Measurements from ENCODE around the gene CHD5.

Gene CHD5

DNA sequence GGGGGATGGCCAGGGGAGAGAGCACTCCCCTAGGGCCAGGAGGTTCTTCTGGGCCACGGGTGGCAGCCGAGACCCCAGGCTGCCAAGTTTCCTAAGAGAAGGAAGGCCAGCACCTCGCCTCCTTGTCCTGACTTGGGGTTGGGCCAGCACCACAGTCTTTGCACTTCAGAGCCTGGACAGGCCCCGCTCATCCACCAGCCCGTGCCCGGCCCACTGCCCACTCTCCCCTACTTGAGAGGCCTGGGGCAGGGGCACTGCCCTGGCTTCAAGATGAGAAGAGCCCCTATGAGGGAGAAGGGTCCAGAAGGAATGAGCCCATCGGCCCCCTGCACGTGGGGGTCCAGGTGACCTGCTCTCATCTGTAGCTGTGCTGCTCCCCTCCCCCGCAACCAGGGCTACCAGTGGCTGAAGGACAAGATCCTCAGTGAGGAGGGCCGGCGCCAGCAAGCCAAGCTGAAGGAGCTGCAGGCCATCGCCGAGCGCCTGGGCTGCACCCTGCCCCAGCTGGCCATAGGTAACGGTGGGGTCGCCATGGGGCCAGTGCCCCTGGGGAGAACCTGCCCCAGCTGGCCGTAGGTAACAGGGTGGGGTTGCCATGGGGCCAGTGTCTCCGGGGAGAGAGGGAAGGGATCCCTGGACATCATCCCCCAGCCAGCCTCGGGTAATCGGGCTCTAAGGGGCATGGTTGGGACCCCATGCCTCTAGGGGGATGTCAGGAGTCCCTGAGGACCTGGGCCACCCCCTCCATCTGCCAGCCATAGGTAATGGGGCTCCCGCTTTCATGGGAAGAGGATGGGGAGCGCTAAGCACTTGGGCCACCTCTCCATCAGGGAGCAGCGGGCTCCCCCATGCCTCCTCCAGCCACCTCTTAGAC lies 83.6 kb downstream of the CHD5 start:
- no peak for DNase-seq

DNA sequence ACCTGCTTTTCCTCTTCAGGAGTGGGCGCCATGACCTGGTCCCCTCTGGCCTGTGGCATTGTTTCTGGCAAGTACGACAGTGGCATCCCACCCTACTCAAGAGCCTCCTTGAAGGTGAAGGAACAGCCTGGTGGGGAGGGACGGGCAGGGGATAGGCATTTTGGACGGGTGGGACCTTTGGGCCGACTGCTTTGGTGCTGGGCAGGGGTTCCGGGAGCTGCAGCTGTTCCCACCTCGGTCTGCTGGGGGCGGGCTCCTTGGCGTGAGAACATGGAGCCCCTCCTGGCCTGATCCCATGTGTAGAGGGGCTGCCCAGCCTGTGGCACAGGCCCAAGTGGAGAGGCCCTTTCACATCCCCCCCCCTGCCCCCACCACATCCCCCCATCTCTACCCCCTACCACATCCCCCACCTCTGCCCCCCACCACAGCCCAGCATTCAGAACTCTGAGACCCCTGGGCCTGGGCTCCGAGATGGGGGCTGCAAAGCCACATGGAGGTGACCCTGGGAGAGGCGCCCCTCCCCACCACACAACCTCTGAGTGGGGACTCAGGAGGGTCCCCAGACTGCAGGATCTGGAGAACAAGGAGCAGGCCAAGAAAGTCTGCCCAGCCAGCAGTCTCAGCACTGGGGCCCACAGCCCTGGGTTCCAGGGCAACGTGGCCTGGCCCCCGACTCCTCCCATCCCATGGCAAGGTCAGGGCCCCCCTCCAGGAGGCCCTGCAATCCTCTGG lies 84.4 kb downstream of the CHD5 start:
- no peak for DNase-seq

DNA sequence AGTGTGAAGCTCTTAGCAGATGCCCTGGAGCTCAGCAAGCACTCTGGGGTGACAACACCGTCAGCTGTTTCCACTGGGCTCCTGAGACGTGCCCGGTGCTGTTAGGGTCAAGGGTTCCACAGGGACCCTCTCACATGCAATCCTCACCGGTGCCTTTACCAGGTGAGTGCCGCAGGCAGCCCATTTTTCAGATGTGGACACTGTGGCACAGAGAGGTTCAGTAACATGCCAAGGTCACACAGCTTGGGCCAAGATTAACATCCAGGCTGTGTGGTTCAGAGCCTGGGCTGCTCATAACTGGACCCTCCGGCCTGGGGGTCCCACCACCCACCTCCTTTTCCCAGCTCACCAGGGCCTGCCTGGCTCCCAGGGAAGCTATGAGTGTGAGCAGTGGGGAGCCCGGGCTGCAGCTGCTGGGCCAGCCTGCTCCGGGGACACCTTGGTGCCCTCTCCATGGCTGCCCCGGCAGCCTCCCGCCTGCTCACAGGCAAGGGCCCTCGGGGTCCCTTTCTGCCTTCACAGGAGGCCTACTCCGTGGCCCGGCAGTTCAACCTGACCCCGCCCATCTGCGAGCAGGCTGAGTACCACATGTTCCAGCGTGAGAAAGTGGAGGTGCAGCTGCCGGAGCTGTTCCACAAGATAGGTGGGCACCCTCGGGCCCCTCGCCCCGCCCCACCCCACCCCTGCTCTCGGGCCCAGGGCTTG lies 85.2 kb downstream of the CHD5 start:
- DNase-seq: no peak

DNA sequence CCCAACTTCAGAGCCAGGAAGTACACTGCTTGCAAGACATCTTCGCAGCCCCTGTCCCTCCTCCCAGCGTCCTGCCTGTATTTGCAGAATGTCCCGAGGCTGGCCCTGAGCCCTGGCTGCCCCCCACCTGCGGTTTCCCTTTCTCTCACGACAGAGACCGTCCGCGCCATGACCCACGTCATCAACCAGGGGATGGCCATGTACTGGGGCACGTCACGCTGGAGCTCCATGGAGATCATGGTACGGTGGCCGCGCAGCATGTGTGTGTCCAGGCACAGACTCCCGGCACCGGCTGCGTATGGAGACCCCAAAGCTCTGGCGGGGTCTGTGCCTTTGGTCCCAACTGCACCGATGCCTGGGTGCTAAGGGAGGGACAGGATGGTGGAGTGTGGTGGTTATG lies 85.9 kb downstream of the CHD5 start:
- no peak for DNase-seq

DNA sequence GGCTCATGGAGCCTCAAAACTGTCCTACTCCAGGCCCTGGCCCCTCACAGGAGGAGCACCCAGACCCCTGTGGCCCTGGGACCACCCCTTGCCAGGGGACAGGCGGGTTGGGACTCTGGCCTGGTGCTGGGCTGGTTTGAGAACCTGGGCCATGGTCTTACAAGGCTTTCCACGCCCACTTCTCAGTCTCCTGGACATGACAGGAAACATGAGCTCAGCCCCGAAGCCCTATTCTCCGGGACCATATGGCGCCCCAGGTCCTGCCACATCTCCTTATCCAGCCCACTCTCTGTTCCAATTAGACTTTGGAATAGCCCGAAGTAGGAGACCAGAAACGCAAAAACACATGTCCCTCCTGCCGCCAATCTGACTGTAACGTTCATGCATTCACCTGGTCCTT lies 86.5 kb downstream of the CHD5 start:
- DNase-seq: no peak

- DNase-seq: no peak
These were observed 87.0 kb downstream of the CHD5 start for GRCh38 chr1:6093071-6093470.

DNA sequence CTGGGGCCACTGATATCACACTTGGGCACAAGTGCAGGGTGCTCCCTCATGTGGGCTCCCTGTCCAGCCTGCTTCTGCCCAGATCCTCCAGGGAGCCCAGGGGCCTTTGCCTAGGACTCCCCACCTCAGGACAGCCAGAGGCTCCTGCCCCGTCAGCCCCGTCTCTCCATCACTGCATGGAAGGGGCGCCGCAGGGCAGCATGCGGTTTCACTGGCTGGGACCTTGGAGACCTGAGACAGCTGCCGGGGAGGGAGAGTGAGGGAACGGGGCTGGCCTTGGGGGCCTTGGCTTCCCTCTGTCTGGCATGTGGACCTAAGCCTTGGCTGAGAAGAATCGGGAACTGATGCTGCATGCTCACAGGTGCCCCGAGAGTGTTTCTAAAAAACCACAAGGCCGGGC lies 87.9 kb downstream of the CHD5 start:
- DNase-seq: no peak

- DNase-seq: no peak
These were observed 88.4 kb downstream of the CHD5 start for GRCh38 chr1:6091823-6092109.

DNA sequence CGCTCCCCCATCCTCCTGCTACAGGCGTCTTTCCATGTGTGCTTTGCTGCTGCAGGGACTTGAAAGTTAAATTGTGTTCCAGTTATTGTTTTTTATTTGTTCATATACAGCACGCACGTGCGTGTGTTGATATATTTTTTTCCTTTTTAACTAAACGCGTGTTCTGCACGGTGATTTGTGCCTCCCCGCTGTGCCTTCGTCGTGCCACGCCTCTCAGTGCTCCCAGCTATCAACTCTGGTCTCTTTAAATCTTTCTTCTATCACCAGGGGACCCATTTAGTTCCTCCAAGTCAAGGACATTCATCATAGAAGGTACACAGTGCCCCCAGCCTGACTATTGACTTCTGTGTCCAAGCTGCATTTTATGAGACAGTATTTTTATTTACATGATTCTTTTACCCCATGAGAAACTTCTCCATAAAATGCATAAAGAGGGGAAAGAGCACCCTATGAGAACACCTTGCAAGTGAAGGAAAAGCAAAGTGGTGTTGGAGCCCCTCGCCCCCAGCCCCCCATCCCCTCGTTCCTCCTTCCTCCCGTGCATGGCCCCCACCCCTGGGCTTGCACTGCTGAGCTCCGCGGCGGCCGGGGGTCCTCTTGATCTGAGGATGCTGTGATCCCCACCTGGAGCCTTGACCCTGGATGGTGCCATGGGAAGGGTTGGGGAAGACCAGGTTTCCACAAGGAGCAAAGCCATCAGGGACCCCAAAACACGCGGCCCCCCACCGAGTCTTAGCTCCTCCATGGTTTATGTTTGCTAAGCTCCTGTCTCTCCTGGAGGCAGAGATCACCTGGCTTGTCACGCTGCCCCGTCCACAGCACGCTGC lies 88.9 kb downstream of the CHD5 start:
- no peak for DNase-seq

GRCh38 chr1:6090288-6090687 lies 89.8 kb downstream of the CHD5 start:
- DNase-seq: no peak

DNA sequence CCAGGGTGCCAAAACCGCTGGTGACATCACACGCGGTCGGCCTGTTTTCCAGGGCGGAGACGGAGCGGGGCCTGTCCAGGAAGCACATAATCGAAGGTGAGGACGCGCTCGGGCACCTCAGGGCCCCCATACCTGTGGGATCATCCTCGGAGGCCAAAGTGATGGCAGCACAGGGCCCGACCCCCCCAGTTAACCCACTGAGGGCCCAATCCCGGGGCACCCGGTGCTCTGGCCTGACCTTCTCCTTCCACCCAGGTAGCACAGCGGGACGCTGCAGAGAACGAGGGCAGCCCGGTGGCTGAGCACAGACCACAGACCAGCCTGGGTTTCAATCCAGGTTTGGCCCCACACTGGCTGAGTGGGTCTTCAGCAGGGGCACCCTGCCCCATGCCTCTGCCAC lies 91.2 kb downstream of the CHD5 start:
- DNase-seq: no peak

- DNase-seq: no peak
These were observed 92.2 kb downstream of the CHD5 start for GRCh38 chr1:6087958-6088357.

GRCh38 chr1:6087377-6087772 lies 92.7 kb downstream of the CHD5 start:
- no peak for DNase-seq

GRCh38 chr1:6086762-6087376 lies 93.3 kb downstream of the CHD5 start:
- DNase-seq: no peak

DNA sequence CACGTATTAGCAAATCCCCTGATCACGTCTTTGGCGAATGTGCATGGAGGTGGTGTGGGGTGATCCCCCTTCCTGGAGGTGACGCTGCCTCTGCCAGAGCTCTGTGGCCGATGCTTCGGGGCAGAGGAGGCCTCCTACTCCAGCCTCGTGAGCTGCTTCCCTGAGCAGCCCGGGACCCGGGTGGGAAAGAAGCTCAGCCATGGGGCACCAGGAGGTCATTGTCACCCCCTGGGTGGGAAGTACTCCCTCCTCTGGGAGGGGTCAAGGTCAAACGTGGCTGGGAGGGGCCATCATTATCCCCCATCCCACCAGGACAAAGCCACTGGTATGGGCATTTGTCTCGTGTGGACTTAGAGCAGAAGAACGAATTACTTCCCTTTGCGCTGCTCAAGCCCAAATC lies 93.8 kb downstream of the CHD5 start:
- no peak for DNase-seq

- DNase-seq: no peak
These were observed 94.5 kb downstream of the CHD5 start for GRCh38 chr1:6085666-6086065.

DNA sequence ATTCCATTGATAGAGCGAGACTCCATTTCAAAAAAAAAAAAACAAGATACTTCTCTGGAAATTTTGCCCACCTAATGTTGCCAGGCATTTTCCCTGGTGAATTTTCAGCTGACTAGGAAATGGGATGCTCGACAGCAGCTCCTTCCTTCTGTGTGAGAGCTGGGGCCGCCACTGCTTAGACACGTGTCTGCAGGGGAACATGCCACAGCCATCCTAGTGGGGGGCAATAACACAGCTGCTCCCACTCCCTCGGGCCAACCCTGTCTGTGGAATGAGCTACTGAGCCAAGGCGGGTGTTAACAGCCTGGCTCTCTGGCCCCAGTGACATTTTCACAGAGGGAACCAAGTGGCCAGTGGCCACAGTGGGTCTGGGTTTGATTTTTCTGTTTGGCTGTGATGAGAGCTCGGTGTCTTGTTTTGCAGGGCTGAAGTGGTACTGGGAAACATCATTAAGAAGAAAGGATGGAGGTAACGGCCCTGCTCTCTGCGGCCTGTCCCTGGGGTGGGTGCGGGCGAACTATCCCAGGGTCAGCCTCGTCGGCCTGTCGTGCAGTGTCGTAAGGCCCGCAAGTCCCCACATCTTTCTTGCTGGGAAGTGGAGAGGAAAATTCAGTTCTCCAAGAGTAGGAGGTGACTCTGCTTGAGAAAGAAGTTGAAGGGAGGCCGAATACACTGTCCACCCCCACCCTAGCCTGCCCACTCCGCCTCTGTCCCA lies 95.2 kb downstream of the CHD5 start:
- no peak for DNase-seq

GRCh38 chr1:6083801-6084446 lies 96.2 kb downstream of the CHD5 start:
- DNase-seq: no peak

DNA sequence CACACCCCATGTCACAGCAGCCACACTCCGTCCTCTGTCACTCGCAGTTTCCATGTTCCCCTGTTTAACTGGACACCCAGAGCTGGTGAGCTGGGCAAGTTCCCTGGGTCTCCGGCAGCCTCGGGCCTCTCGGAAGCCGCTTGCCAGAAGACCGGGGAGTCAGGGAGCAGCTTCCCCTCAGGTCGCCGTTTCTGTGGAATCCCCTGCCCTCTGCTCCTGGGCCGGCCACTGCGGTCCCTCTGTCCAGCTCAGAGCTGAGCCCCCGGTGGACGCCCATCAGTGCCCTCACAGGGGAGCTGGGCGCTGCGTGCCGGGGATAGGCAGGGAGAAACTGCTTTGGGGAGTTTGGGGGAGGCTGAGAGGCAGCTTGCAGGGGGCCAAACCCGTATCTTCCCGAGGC lies 96.7 kb downstream of the CHD5 start:
- no peak for DNase-seq

- DNase-seq: no peak
These were observed 97.6 kb downstream of the CHD5 start for GRCh38 chr1:6082430-6082971.

DNA sequence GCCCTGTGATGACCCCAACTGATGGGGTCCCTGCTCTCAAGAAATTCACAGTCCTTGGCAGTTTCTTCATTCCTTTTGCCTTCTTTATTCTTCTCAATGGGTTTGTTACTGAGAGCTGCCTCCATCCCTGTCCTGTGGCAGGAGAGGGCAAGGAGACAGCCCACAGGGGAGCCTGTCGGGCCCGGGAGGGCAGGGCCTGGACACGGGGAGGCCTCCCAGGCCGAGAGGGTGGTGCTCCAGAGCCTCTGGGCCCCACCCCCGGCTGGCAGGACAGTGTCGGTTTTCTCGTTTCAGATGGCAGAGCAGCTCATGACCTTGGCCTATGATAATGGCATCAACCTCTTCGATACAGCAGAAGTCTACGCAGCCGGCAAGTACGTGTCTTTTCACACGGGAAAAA lies 98.2 kb downstream of the CHD5 start:
- DNase-seq: no peak
